OCI-LY1 (cell line): ENCODE results near the gene ADAM11.

ENCODE experiments used
- EZH2 ChIP-seq: fragments of 200-600 bp; sonication (generic), shearing (Covaris generic); IDR thresholded peaks from 2 replicates; pipeline ENCODE4 v1.8.0; 2017; ENCODE audit warnings: borderline replicate concordance, mixed run types, mild to moderate bottlenecking, antibody characterized with exemption, low read length, moderate library complexity, mixed read lengths
- TF ChIP-seq, protein P1 (sequence below): fragments of 200-600 bp; sonication (generic), shearing (Covaris generic); IDR thresholded peaks from 2 replicates; pipeline ENCODE4 v1.5.1; 2017; ENCODE audit warnings: mild to moderate bottlenecking, antibody characterized with exemption, low read length, moderate library complexity, mixed read lengths

DNA sequence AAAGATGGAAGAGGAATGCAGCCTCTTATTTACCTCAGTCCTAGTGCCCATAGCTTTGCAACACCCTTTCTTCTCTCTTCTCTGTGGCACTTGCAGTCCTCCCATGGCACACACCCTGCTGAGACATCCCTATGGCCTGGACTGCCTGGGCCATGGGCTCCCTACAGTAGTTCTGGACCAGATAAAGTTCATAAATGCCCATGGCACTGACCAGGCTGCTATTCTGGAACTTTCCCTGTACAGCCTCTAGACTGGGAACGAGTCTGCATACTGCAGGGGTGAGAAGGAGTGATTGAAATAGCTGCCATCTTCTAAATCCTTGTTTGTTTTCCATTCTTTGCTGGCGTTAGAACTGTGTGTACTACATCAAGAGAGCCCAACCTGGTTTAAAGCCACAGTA is 24.5 kb upstream of the ADAM11 start:
- TF ChIP-seq, protein P1, sequence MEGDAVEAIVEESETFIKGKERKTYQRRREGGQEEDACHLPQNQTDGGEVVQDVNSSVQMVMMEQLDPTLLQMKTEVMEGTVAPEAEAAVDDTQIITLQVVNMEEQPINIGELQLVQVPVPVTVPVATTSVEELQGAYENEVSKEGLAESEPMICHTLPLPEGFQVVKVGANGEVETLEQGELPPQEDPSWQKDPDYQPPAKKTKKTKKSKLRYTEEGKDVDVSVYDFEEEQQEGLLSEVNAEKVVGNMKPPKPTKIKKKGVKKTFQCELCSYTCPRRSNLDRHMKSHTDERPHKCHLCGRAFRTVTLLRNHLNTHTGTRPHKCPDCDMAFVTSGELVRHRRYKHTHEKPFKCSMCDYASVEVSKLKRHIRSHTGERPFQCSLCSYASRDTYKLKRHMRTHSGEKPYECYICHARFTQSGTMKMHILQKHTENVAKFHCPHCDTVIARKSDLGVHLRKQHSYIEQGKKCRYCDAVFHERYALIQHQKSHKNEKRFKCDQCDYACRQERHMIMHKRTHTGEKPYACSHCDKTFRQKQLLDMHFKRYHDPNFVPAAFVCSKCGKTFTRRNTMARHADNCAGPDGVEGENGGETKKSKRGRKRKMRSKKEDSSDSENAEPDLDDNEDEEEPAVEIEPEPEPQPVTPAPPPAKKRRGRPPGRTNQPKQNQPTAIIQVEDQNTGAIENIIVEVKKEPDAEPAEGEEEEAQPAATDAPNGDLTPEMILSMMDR, result no peak
- TF ChIP-seq EZH2, result no peak
